GDM1 (cell line): ENCODE measurements around the gene ACSL3.
A peak's percentile ranks its signal among the peaks of the same experiment; 100 is the strongest.
"Not testable (repeated sequence)": the region's sequence is repeated elsewhere in the genome, so short reads cannot be mapped to it uniquely, and the experiment has no call there.

Source experiments
- DNase-seq: peaks from one replicate; lab custom pipeline; 2025; lab: John Stamatoyannopoulos, UW

The ACSL3 gene

DNA sequence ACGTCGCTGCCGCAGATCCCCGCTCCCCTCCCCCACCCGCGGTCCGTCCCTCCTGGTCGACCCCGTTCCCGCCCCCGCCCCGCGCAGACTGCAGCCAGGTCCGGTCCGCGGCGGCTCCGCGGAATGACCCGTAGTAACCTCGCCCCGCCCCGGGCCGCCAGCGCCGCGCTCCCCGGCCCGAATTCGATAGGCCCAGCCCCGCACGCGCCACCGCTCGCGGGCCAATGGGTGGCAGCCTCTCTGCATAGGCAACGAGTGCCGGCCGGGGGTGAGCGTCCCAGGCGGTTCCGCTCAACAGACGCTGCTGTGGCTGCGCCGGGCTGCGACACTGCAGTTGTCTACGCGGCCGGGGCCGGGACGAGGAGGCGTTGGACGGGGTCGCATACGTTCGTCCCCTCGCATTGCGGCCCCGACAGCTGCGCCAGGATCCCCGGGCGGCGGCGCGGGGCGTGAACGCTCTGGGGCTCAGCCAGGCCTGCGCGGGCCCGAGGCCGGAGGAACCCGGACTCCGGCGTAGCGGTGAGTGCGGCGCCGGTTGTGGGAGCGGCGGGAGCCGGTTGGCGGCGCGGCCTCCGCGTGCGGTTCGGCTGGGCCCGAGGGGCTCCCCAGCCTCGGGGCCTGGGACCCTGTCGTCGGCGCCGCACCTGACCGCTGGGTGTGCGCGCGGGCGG lies at the start of gene ACSL3:
Gene ACSL3 (plus strand): TSS at position 297 of the 671 bp plus-strand sequence. CDS start 47,737 bp downstream, outside the sequence.
- DNase-seq: peak; percentile 94

DNA sequence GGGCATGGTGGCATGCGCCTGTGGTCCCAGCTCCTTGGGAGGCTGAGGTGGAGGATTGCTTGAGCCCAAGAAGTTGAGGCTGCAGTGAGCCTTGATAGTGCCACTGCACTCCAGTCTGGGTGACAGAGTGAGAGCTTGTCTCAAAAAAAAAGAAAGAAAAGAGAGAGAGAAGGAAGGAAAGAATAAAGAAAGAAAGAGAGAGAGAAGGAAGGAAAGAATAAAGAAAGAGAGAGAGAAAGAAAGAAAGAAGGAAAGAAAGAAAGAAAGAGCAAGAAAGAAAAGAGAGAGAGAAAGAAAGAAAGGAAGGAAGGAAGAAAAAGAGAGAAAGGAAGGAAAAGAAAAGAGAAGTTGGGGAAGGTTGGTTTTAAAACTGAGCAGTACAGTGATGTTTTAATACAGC lies 49.0 kb upstream of the ACSL3 start:
- no peak for DNase-seq

DNA sequence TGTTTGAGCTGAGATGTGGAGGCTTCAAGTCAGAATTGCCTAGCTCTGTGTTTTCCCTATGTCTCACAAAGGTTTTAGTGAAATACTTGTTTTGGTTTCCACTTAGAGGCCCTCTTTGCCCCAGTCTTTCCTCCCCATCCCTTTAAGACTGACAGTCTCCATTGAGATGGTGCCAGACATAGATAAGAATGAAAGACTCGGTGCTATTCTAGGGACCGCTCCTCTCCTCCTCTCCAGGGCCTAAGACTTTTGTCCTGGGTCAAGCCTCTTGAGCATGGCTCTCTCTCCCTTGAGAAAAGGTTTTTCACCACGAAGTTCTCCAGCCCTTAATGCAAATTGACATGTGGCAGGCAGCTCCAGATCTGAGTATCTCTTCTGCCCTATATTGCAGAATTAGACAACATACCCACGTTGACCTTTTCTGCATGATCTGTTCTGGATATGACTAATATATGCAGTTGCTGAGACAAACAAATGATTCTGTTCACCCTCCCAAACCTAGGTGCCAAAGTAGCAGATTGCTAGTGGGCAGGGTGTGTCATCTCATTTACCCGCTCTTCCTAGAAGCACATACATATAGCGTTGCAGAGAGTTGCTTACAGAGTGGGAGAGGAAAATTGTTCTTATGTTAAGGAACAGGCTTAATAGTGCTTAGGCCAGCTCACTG lies 47.5 kb upstream of the ACSL3 start:
- no peak for DNase-seq

DNA sequence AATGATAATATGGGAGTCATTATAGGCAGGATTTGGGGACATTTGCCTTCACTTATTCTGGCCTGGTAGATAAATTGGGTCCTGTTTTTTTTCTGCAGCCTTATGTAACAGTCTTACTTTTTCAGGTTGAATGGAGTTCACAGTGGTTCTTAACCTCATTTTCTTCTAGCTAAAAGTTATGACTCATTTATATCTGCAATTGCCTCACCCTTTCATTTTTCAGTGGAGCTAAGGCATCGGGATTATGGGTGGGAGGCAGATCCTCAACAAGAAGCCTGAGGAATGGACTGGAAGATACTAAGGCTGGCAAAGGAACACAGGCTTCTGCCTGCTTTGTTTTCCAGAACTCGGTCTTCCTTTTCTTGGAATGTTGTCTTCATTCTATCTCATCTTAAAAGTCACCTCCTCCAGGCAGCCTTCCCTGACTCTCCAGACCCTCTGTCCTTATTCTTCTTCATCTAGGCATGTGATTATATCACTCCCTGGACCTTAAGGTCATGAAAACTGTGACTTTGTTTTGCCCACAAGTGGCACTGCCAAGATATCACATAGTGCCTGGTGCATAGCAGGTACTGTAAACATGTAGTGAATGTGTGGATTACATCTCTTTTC lies 41.0 kb upstream of the ACSL3 start:
- DNase-seq: no peak

DNA sequence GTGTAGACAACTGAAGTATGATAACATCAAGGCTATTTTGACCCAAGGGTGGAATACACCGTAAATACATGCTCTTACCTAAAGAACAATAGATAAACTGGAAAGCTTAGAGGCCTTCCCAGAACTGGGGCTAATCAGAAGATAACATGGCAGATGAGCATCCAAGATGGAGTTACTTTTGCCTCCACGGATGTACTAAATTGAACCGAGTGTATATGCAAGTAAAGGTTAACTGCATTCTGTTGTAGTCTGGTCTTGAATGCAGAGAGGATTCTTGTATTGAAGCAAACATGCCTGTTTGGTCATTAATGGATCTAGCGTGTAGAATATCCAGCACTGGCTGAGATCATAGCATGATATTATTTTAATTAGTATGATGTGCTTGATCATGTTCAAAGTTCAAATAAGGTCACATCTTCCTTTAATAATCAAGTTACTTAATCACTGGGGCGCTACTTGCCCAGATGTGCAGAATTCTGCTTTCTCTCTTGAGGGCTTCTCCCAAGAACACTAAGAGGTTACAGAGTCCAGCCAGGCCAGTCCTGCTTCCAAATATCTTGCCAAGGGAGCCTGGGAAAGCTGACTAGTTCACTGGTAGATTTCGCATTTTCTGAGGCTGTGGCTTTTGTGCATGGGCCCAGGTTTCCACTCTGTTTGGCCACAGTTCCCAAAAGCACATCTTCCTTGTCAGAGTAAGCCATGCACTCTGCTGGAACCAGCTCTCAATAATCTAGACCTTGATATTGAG lies 37.5 kb upstream of the ACSL3 start:
- no peak for DNase-seq

DNA sequence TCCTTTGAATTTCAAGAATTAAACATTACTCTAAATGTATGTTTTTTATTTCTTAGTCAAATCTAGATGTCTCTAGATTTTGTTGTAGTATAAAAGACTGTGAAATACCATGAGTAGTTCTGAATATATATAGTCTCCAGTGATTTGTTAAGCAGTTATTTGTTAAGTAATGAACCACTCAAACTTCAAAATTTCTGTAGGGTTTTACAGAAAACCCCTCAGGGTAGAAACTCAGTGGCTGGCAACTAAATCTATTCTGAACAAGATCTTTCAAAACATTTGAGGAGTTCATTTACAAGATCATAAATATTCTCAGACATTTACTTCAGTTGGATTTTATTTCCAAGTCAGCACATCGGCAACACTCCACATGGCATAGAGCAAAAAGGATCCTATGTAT lies 35.8 kb upstream of the ACSL3 start:
- no peak for DNase-seq

DNA sequence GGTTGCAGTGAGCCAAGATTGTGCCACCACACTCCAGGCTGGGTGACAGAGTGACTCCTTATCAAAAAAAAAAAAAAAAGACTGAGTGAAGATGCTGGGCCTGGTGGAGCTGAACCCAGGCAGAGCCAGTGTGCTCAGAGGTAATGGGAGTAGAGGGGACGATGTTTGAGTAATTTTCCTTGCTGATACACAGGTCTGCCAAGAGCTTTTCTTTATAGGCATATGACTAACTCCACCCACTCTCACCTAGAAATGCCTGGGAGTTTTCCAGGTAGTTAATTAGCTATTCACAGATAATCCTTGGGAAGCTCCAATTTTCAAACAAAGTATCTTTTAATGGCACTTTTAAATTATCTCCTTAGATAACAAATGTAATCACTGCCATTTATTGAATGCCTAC lies 33.4 kb upstream of the ACSL3 start:
- no peak for DNase-seq

DNA sequence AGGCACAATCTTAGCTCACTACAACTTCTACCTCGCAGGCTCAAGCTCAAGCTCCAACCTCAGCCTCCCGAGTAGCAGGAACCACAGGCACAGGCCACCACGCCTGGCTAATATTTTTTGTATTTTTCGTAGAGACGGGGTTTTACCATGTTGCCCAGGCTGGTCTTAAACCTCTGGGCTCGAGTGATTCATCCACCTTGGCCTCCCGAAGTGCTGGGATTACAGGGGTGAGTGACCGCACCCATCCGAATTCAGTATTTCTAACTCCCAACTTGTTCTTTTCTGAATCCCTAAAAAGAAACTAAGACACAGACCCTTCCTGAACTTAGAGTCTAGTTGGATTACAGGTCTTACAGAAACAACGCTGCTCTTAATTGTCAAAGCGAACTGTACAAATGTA lies 32.3 kb upstream of the ACSL3 start:
- no peak for DNase-seq

DNA sequence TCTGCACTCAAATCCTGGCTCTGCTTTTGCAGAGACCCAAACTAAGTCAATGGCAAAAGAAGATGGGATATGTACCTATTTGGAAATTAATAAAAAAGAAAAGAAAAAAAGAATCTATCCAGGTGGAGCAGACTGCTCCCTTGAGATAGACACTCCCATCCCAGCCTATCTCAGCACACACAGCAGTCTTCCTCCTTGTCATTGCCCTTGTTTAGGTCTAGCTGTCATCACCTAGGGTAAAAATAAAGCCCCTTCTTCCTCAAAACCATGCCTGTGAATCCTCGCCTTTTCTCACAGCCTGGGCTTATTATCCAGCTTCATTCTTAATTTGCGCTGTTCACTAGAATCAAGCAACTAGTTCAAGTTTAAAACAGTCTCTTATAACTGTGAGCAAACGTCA lies 30.7 kb upstream of the ACSL3 start:
- no peak for DNase-seq

DNA sequence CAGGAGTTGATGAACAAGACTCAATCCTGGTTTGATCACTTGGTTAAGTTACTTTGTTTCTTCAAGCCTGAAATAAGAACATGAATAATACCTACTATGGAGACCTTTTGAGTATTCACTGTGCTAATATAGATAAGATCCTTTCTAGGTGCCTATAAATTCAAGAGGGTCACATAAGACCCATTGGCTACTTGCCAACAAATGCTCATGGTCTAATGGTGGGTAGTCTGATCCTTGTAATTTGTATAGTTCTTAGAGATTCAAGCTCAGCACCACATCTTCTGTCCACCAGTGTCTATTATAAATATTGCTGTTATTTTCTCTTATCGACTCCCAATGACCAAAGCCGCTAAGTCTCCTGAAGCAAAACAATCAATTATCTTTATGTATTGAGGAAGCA lies 27.4 kb upstream of the ACSL3 start:
- DNase-seq: no peak

DNA sequence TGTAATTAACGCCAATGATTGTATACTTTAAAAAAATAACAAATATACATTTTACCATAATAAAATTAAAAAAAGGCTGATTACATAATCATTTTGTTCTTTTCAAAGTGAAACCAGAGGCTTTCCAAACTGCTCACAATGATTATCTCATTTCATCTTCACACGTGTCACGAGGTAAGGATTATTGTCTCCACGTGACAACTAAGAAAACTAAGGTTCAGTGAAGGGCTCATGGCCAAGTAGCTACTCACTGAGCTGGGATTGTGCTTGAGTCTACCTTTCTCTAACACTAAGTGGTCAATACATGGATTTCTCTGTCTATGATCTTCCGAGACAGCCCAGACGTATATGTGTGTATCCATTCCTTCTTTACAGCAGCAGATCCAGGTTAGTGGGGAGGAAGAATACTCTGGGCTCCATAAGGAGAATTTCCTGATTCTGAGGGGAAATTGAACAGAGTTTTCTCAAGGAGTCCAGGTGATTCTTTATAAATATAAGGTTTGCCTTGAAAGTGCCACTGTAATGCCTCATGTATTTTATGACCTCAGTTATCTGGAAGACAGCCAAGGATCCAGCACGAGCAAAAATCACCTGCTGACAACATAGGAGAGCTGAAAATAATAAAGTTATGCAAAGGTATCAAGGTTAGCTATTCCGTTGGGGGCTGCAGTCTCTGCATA lies 25.6 kb upstream of the ACSL3 start:
- no peak for DNase-seq

DNA sequence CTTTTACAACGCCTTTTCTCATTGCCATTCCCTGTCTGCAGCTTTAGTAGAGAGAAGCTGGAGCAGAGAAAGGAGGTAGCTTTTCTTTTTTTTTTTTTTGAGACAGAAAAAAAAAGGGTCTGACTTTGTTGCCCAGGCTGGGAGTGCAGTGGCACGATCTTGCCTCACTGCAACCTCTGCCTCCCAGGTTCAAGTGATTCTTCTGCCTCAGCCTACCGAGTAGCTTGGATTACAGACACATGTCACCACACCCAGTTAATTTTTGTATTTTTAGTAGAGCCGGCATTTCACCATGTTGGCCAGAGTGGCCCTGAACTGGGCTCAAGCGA lies 25.0 kb upstream of the ACSL3 start:
- no peak for DNase-seq

DNA sequence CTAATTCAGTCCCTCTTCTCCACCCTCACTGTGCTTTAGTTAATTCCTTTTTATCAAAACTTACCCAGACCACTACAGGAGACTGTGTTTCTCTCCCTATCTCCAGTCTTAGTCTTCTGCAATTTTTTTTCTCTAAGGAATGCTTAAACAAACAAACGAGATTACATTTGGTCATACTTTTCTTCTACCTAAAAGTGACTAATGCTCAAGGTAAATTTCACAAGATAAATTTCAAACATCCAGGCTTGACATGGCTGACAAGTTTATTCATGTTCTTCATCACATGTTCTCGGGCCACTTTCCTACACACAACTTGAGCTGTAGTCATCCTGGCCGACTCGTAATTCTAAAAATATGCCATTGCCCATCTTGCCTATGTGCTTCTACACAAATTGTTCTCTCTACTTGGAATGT lies 23.2 kb upstream of the ACSL3 start:
- no peak for DNase-seq

DNA sequence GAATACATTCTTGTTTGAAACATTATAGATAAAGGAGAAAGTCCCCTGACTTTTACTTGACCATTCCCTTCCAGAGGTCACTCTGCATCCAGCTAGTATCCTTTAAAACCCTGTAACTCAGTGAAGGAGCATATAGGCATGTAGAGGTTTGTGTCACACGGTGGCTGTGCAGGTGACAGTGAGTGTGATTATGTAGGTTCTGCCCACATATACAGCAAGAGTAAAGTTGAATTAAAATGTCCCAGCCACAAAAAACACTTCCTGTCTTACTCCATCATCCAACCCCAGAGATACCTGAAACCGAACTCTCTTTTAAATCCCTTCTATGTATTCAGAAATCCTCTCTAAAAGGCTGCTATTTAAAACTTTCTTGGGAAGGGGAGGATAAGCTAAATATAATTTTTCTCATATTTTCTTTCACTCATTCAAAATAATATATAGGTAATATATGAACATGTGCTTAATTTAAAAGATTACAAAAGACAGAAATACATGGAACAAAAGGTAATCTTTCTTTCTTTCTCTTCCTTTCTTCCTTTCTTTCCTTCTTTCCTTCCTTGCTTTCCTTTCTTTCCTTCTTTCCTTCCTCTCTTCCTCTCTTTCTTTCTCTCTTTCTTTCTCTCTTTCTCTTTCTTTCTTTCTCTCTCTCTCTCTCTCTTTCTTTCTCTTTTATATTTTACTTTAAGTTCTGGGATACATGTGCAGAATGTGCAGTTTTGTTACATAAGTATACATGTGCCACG lies 20.6 kb upstream of the ACSL3 start:
- DNase-seq: no peak

DNA sequence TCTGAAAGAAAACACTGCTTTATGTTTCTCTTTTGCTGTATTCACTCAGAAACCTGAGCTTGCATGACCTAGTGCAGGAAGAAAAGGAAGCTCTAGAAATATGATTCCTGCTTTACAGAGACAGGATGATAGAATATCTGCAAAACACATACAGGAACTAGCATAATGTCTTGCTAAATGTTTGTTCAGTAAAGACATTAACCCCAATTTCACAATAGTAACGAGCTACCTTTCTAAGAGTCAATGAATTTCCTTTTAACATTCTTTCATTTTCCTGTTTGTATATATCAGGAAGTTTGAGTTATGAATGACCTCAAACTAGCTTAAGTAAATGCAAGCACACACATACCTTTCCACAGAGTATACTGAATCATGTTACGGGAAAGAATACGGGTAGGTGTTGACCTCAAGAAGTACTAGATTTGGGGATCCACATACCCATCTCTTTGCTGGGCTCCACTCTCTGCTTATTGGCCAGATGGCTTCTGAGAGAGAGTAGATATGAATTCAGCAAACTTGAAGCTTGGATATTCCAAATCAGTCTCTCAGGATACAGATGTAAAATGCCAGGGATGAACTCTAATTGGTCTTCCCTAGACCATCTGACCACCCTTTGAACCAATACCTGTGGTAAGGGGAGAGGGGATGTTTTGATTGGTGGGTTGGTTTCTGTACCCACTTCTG lies 18.2 kb upstream of the ACSL3 start:
- no peak for DNase-seq

DNA sequence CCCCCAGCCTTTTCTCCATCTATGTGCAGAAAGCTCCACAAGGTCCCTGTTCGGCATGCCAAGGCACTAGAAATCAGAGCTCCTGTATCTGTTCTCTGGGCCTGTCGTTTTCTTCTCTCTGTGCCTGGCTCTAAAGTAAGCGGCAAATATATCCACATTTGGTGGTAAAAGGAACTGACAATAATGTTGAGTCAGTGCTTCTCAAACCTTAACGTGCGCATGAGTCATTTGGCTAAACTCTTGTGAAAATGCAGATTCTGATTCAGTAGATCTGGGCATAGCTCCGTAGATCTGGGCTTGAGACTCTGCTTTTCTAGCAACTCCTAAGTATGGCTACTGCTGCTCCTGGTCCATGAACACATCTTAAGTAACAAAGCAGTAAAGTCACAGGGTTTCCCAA lies 16.5 kb upstream of the ACSL3 start:
- peak; percentile 12 for DNase-seq

DNA sequence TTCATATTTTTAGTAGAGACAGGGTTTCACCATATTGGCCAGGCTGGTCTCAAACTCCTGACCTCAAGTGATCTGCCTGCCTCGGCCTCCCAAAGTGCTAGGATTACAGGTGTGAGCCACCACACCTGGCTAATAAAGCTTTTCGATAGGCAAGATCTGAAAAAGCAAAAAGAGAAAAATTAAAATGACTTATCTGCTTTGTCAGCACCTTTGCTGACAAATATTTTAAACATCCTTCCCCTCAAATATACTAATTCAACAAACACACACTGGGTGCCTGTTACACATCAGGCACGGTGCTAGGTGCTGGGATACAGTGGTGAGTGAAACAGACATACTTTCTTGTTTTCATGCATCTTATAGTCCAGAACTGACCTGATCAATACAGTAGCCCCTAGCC lies 15.5 kb upstream of the ACSL3 start:
- not testable (repeated sequence) for DNase-seq

DNA sequence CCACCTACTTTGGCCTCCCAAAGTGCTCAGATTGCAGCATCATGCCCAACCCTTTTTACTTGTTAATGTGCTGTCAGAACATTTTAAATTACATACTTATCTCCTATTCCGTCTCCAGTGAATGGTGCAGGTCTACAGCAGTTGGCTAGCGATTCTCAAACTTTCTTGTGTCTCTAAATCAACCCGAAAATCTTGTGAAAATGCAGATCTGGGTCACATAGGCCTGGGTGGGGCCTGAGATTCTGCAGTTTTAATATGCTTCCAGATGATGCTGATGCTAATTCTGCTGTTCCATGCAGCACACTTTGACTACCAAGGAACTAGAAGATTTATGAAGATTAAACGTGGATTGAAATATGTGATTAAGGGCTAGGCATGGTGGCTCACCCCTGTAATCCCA lies 14.8 kb upstream of the ACSL3 start:
- no peak for DNase-seq

DNA sequence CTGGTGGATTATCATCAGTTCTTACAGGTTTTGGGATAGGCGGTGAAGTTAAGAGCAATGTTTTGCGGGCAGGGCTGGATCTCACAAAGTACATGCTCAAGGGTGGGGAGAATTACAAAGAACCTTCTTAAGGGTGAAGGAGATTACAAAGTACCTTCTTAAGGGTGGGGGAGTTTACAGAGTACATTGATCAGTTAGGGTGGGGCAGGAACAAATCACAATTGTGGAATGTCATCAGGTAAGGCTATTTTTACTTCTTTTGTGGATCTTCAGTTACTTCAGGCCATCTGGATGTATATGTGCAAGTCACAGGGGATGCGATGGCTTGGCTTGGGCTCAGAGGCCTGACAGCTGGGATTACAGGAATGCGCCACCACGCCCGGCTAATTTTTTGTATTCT lies 12.8 kb upstream of the ACSL3 start:
- not testable (repeated sequence) for DNase-seq

DNA sequence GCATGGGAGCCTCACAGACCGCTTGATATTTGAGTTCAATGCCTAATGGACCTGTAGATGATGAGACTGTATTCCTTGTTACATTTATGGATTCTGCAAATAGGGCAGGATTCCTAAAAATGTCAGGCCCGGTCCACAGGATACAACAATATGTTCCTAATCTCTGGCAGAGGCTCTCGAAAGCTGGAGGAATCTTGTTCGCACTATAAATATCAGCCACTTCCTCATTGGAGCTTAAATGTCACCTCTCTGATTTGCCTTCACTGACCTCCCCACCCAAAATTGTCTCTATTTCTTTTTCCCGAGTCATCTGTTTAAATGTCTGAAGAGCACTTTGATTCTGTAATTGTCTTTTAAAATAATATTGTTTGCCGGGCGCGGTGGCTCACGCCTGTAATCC lies 12.0 kb upstream of the ACSL3 start:
- no peak for DNase-seq

DNA sequence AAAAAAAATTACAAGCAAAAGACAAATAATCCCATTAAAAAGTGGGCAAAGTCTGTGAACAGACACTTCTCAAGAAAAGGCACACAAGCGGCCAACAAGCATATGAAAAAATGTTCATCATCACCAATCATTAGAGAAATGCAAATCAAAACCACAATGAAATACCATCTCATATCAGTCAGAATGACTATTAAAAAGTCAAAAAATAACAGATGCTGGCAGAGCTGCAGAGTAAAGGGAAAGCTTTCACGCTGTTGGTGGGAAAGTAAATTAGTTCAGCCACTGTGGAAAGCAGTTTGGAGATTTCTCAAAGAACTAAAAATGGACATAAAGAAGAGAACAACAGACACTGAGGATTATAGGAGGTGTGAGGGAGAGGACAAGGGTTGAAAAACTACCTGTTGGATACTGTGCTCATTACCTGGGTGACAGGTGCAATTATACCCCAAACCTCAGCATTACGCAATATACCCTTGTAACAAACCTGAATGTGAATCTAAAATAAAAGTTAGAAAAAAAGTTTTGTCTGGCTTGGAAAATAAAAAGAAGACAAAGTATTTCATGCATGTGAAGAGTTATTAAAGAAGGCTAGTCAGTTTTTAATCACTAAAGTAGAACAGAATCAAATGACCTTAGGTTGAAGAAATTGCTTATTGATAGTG lies 8.7 kb upstream of the ACSL3 start:
- DNase-seq: no peak
